Neural cell (in vitro differentiated cells): ENCODE data around the gene RARS1. TPM values are rescaled to one million over a fixed set of nuclear protein-coding genes. Genes with fewer than 3 reads are reported as not detected.
A peak's percentile ranks its signal among the peaks of the same experiment; 100 is the strongest.

Source experiments
- H2AFZ ChIP-seq: fragments of 200-600, 300-800 bp; sonication (generic), shearing (Covaris generic); 2 replicates; pipeline ENCODE4 v1.6.0; 2014; ENCODE audit warnings: low read depth, mild to moderate bottlenecking, antibody characterized with exemption, low read length, moderate library complexity
- H3F3A ChIP-seq: fragments of 200-600 bp; shearing (Covaris generic); 2 replicates; pipeline ENCODE4 v1.6.1; 2016; ENCODE audit warnings: mild to moderate bottlenecking, moderate library complexity, mixed read lengths, antibody characterized with exemption, low read length; ENCODE audit not compliant: insufficient read depth, poor library complexity, severe bottlenecking
- H3K27ac ChIP-seq: fragments of 200-600, 300-800 bp; sonication (generic), shearing (Covaris generic); 2 replicates; pipeline ENCODE4 v1.5.1; 2014; ENCODE audit warnings: mild to moderate bottlenecking, low read length, moderate library complexity
- H3K27me3 ChIP-seq: fragments of 300-800, 200-600 bp; sonication (generic), shearing (Covaris generic); 2 replicates; pipeline ENCODE4 v1.6.0; 2014; ENCODE audit warnings: mild to moderate bottlenecking, low read depth, low read length, moderate library complexity; ENCODE audit not compliant: insufficient read depth
- H3K36me3 ChIP-seq: fragments of 300-800, 200-600 bp; sonication (generic), shearing (Covaris generic); 2 replicates; pipeline ENCODE4 v1.5.1; 2014; ENCODE audit warnings: mild to moderate bottlenecking, antibody characterized with exemption, low read length, moderate library complexity; ENCODE audit not compliant: insufficient read depth
- H3K4me2 ChIP-seq: fragments of 300-800, 200-600 bp; sonication (generic), shearing (Covaris generic); 2 replicates; pipeline ENCODE4 v1.6.0; 2014; ENCODE audit warnings: mild to moderate bottlenecking, low read length
- H3K4me3 ChIP-seq: fragments of 300-800, 200-600 bp; sonication (generic), shearing (Covaris generic); 2 replicates; pipeline ENCODE4 v1.5.1; 2014; ENCODE audit warnings: mild to moderate bottlenecking, low read length, moderate library complexity
- H3K79me2 ChIP-seq: fragments of 200-600 bp; shearing (Covaris generic); replicated peaks from 2 replicates; pipeline ENCODE4 v1.6.0; 2014; ENCODE audit warnings: mild to moderate bottlenecking, low read length, moderate library complexity; ENCODE audit not compliant: insufficient read depth
- H3K9ac ChIP-seq: fragments of 300-800, 200-600 bp; sonication (generic), shearing (Covaris generic); 2 replicates; pipeline ENCODE4 v1.6.1; 2016; ENCODE audit warnings: mild to moderate bottlenecking, low read length, mixed read lengths
- H3K9me2 ChIP-seq: fragments of 200-600 bp; shearing (Covaris generic); 2 replicates; pipeline ENCODE4 v1.6.1; 2016; ENCODE audit warnings: mild to moderate bottlenecking, low read length, mixed read lengths; ENCODE audit not compliant: insufficient read depth
- H3K9me3 ChIP-seq: fragments of 200-600, 300-800 bp; sonication (generic), shearing (Covaris generic); 2 replicates; pipeline ENCODE4 v1.6.1; 2016; ENCODE audit warnings: mild to moderate bottlenecking, mixed run types, low read length, moderate library complexity, mixed read lengths
- H4K20me1 ChIP-seq: fragments of 200-600 bp; shearing (Covaris generic); 2 replicates; pipeline ENCODE4 v1.6.1; 2016; ENCODE audit warnings: mild to moderate bottlenecking, mixed run types; ENCODE audit not compliant: insufficient read depth
- CTCF ChIP-seq: fragments of 450-650 bp; IDR thresholded peaks from 2 replicates; pipeline ENCODE4 v1.5.1; 2014; ENCODE audit warnings: antibody characterized with exemption, mild to moderate bottlenecking, moderate library complexity; ENCODE audit not compliant: poor library complexity, severe bottlenecking
- EP300 ChIP-seq: fragments of 450-650 bp; conservative IDR thresholded peaks from 2 replicates; pipeline ENCODE4 v1.6.1; 2014; ENCODE audit warnings: antibody characterized with exemption, mild to moderate bottlenecking, moderate library complexity; ENCODE audit not compliant: poor library complexity, severe bottlenecking
- EZH2 ChIP-seq: fragments of 200-600, 300-800 bp; shearing (Covaris generic), sonication (generic); IDR thresholded peaks from 2 replicates; pipeline ENCODE4 v1.6.1; 2014; ENCODE audit warnings: antibody characterized with exemption, low read length, borderline replicate concordance, mild to moderate bottlenecking; ENCODE audit not compliant: insufficient read depth, poor library complexity, severe bottlenecking
- MXI1 ChIP-seq: fragments of 450-650 bp; conservative IDR thresholded peaks from 2 replicates; pipeline ENCODE4 v1.6.1; 2014; ENCODE audit warnings: antibody characterized with exemption, mild to moderate bottlenecking; ENCODE audit not compliant: poor library complexity, severe bottlenecking
- POLR2AphosphoS5 ChIP-seq: IDR thresholded peaks from 2 replicates; pipeline ENCODE4 v1.6.1; 2012
- RAD21 ChIP-seq: fragments of 450-650 bp; conservative IDR thresholded peaks from 2 replicates; pipeline ENCODE4 v1.6.1; 2014; ENCODE audit warnings: antibody characterized with exemption, mild to moderate bottlenecking, moderate library complexity
- REST ChIP-seq: IDR thresholded peaks from 2 replicates; pipeline ENCODE4 v1.6.1; 2012; ENCODE audit warnings: borderline replicate concordance
- SMC3 ChIP-seq: fragments of 450-650 bp; conservative IDR thresholded peaks from 2 replicates; pipeline ENCODE4 v1.6.1; 2014; ENCODE audit warnings: antibody characterized with exemption, mild to moderate bottlenecking, moderate library complexity; ENCODE audit not compliant: poor library complexity
- TAF1 ChIP-seq: IDR thresholded peaks from 2 replicates; pipeline ENCODE4 v1.6.1; 2012; ENCODE audit warnings: low read depth
- polyA plus RNA-seq: library from polyadenylated mRNA; depleted of rRNA; stranded (reverse); fragments of >200 nt; gene quantifications from 2 replicates; pipeline ENCODE4 v1.2.3, GENCODE V29; 2014

RARS1 gene
- polyA plus RNA-seq, 1 donor from 2014 or later: 140 TPM

GRCh38 chr5:168528521-168529373, 42.5 kb downstream of the RARS1 start, which contains the start of gene FBLL1:
Gene FBLL1, plus strand, starts transcription at chr5:168529305. Its CDS starts 200 bp downstream, at chr5:168529505.
- Histone ChIP-seq H4K20me1 (no peaks in the 10 kb centered on the region), H3K9me2 (no peaks in the 10 kb centered on the region), H3K9me3 (no peaks in the 10 kb centered on the region), H2AFZ (peak within 1 kb of the TSS; percentile 77), H3K4me3 (peak within 1 kb of the TSS; percentile 82), H3F3A (no peaks in the 10 kb centered on the region), H3K9ac (peak within 1 kb of the TSS; percentile 70), H3K79me2 (no peaks in the 10 kb centered on the region), H3K27ac (peak within 1 kb of the TSS; percentile 61), H3K36me3 (no peaks in the 10 kb centered on the region), H3K4me2 (peak within 1 kb of the TSS; percentile 89), H3K27me3 (no peaks in the 10 kb centered on the region)
- TF ChIP-seq POLR2AphosphoS5 (peak; percentile 84), RAD21 (peak; percentile 16), CTCF (no peak), EZH2 (no peak), MXI1 (peak; percentile 74), EP300 (peak; percentile 20), SMC3 (no peak), TAF1 (peak; percentile 60), REST (peak; percentile 87)

- Histone ChIP-seq H3K79me2 (no peaks in the 10 kb centered on the region), H3K9me3 (no peaks in the 10 kb centered on the region), H3K4me3 (peak overlapping the region; percentile 82), H3K9me2 (no peaks in the 10 kb centered on the region), H3K27ac (peak overlapping the region; percentile 61), H4K20me1 (no peaks in the 10 kb centered on the region), H3K4me2 (peak overlapping the region; percentile 45), H3K9ac (peak overlapping the region; percentile 70), H2AFZ (peak overlapping the region; percentile 77), H3K27me3 (no peaks in the 10 kb centered on the region), H3F3A (no peaks in the 10 kb centered on the region), H3K36me3 (no peaks in the 10 kb centered on the region)
- TF ChIP-seq POLR2AphosphoS5: no peak
- no peak for TF ChIP-seq TAF1
- TF ChIP-seq SMC3: peak; percentile 10
- TF ChIP-seq MXI1: peak; percentile 27
- TF ChIP-seq EP300: no peak
Measured at GRCh38 chr5:168529374-168530234, 43.3 kb downstream of the RARS1 start.
